GM12878 (cell line): ENCODE data around the gene SEMA4D. TPM values are rescaled to one million over a fixed set of nuclear protein-coding genes. Genes with fewer than 3 reads are reported as not detected.

Experiments
- ATAC-seq: fragments of 200-7000 bp; cut with Tn5 transposase; 3 replicates; pipeline ENCODE4 v1.9.1; 2020; ENCODE audit warnings: mild to moderate bottlenecking, moderate library complexity
- BruUV-seq: library from RNA; stranded (reverse); fragments of 400-500 nt; replicated peaks from 2 replicates; lab custom pipeline; 2021; lab: Mats Ljungman, UMichigan
- CTCF ChIA-PET: fragments of 300-600 bp; sonication (Branson Sonifier 250); formaldehyde crosslinking; extraction: SDS; loops from one replicate; lab custom pipeline; 2021; ENCODE audit warnings: inconsistent platforms; lab: Yijun Ruan, JAX
- POLR2A ChIA-PET: fragments of 350-600 bp; formaldehyde crosslinking; extraction: SDS; loops from one replicate; lab custom pipeline; 2021; ENCODE audit warnings: inconsistent platforms; lab: Charles Lee
- RAD21 ChIA-PET: fragments of 300-600 bp; sonication (Branson Sonifier 250); formaldehyde crosslinking; loops from one replicate; lab custom pipeline; 2023; ENCODE audit warnings: antibody characterized with exemption; ENCODE audit not compliant: unreplicated experiment; lab: Charles Lee
- SMC1A ChIA-PET: fragments of 300-600 bp; sonication (Branson Sonifier 250); formaldehyde crosslinking; loops from one replicate; lab custom pipeline; 2023; ENCODE audit not compliant: unreplicated experiment, uncharacterized antibody; lab: Charles Lee
- DNase-seq: peaks from one replicate; pipeline ENCODE4 v3.0.0-alpha.2; 2011; ENCODE audit warnings: low read depth, low spot score
- FAIRE-seq: peaks from 3 replicates; lab custom pipeline; 2011; peaks lifted over from hg19 to GRCh38; lab: Jason Lieb, UNC
- H2AFZ ChIP-seq: 2 replicates; pipeline ENCODE4 v1.6.0; 2011; ENCODE audit warnings: low read depth, low read length, control low read depth; ENCODE audit not compliant: control insufficient read depth
- H3K27ac ChIP-seq: 2 replicates; pipeline ENCODE4 v1.5.1; 2011; ENCODE audit warnings: control low read depth; ENCODE audit not compliant: control insufficient read depth, insufficient read depth
- H3K27me3 ChIP-seq, 2 experiments: replicated peaks in 1 of 2; 2 replicates each; pipeline versions ENCODE4 v1.6.0 to v1.6.1; 2011; ENCODE audit warnings: low read length in 1 of 2; ENCODE audit not compliant: control insufficient read depth in 2 of 2, insufficient read depth in 2 of 2
- H3K36me3 ChIP-seq, 2 experiments: 2 replicates each; pipeline ENCODE4 v1.5.1; 2011; ENCODE audit warnings: low read length in 1 of 2; ENCODE audit not compliant: control insufficient read depth in 2 of 2, insufficient read depth in 2 of 2
- H3K4me1 ChIP-seq: 2 replicates; pipeline ENCODE4 v1.6.1; 2011; ENCODE audit warnings: mild to moderate bottlenecking, low read length, moderate library complexity, mixed read lengths; ENCODE audit not compliant: control insufficient read depth, insufficient read depth
- H3K4me2 ChIP-seq: 2 replicates; pipeline ENCODE4 v1.6.0; 2011; ENCODE audit warnings: control low read depth; ENCODE audit not compliant: control insufficient read depth, insufficient read depth
- H3K4me3 ChIP-seq: fragments of 200-600 bp; sonication (generic); 2 replicates; pipeline ENCODE4 v1.5.1; 2016
- H3K79me2 ChIP-seq: 2 replicates; pipeline ENCODE4 v1.6.0; 2011; ENCODE audit warnings: low read length; ENCODE audit not compliant: control insufficient read depth, insufficient read depth
- H3K9ac ChIP-seq: 2 replicates; pipeline ENCODE4 v1.8.0; 2011; ENCODE audit warnings: low read length, control low read depth, mixed read lengths; ENCODE audit not compliant: control insufficient read depth, insufficient read depth
- H3K9me3 ChIP-seq: replicated peaks from 3 replicates; pipeline ENCODE4 v1.5.1; 2011; ENCODE audit warnings: mild to moderate bottlenecking, low read length; ENCODE audit not compliant: control insufficient read depth, insufficient read depth
- H4K20me1 ChIP-seq: 2 replicates; pipeline ENCODE4 v1.6.0; 2011; ENCODE audit not compliant: control insufficient read depth, insufficient read depth
- BRCA1 ChIP-seq: IDR thresholded peaks from 2 replicates; pipeline ENCODE4 v1.6.1; 2011; ENCODE audit warnings: low read depth, low read length, improper control_type of control experiment
- CHD1 ChIP-seq: IDR thresholded peaks from 2 replicates; pipeline ENCODE4 v1.6.1; 2012; ENCODE audit warnings: low read depth, low read length, improper control_type of control experiment
- E4F1 ChIP-seq: fragments of 450-650 bp; IDR thresholded peaks from 2 replicates; pipeline ENCODE4 v1.6.1; 2018; ENCODE audit warnings: borderline replicate concordance, mild to moderate bottlenecking; ENCODE audit not compliant: partially characterized antibody
- HCFC1 ChIP-seq: fragments of 150-350 bp; IDR thresholded peaks from 2 replicates; pipeline ENCODE4 v1.6.1; 2014; ENCODE audit warnings: low read length
- MLLT1 ChIP-seq: fragments of 450-650 bp; IDR thresholded peaks from 2 replicates; pipeline ENCODE4 v1.6.1; 2016; ENCODE audit warnings: mild to moderate bottlenecking
- NFIC ChIP-seq: IDR thresholded peaks from 2 replicates; pipeline ENCODE4 v1.6.1; 2012; ENCODE audit warnings: low read depth, mild to moderate bottlenecking, inconsistent platforms, low read length, moderate library complexity
- POU2F2 ChIP-seq: IDR thresholded peaks from 3 replicates; pipeline ENCODE4 v1.6.1; 2011; ENCODE audit warnings: low read depth, mild to moderate bottlenecking, low read length, borderline replicate concordance
- RAD21 ChIP-seq: IDR thresholded peaks from 2 replicates; pipeline ENCODE4 v1.6.1; 2011; ENCODE audit warnings: mild to moderate bottlenecking, low read depth, low read length, moderate library complexity; ENCODE audit not compliant: insufficient read depth
- RELB ChIP-seq: fragments of 450-650 bp; IDR thresholded peaks from 2 replicates; pipeline ENCODE4 v1.6.1; 2017; ENCODE audit warnings: low read depth, mild to moderate bottlenecking, moderate library complexity
- RUNX3 ChIP-seq: IDR thresholded peaks from 2 replicates; pipeline ENCODE4 v1.6.1; 2012; ENCODE audit warnings: low read length, inconsistent platforms
- USF1 ChIP-seq: IDR thresholded peaks from 2 replicates; pipeline ENCODE4 v1.6.1; 2011; ENCODE audit warnings: borderline replicate concordance, low read depth, mild to moderate bottlenecking, moderate library complexity, mixed read lengths, low read length; ENCODE audit not compliant: insufficient read depth; ENCODE audit errors: extremely low read length
- USF2 ChIP-seq: IDR thresholded peaks from 2 replicates; pipeline ENCODE4 v1.6.1; 2011; ENCODE audit warnings: low read depth, low read length, improper control_type of control experiment, borderline replicate concordance
- ZZZ3 ChIP-seq: IDR thresholded peaks from 2 replicates; pipeline ENCODE4 v1.6.1; 2011; ENCODE audit warnings: low read depth; ENCODE audit not compliant: control insufficient read depth, insufficient read length
- whole genome bisulfite sequencing: methylation state at CpG from one replicate; pipeline ENCODE4 v1.1.6; 2016; ENCODE audit warnings: low lambda C conversion rate; ENCODE audit not compliant: insufficient replicate concordance, insufficient coverage; ENCODE audit errors: missing lambda C conversion rate; 5-methylcytosine and 5-hydroxymethylcytosine counted together
- in situ Hi-C: fragments of 300-500 bp; cut with MboI; formaldehyde crosslinking; loops from 9 replicates; pipeline ENCODE4 v1.14.3; 2018; ENCODE audit warnings: mixed read lengths
- intact Hi-C: fragments of 100-400 bp; cut with micrococcal nuclease; formaldehyde crosslinking; loops from one replicate; pipeline ENCODE4 v1.14.2; 2022; ENCODE audit not compliant: unreplicated experiment
- polyA plus RNA-seq, 11 experiments: library from polyadenylated mRNA; depleted of rRNA in 4 of 11; unstranded in 6 of 11; stranded (reverse) in 5 of 11; fragments of >200 nt; fragmentation: Nextera tagmentation in 4 of 11; fragmentation: Illumina TruSeq in 1 of 11; extraction: Ambion mirVana in 4 of 11; extraction: Trizol in 1 of 11; gene quantifications; 1 replicate in 1 of 11; 2 replicates in 10 of 11; pipeline versions ENCODE4 v1.2.1 to v1.2.3, GENCODE V29; 2011 to 2016; ENCODE audit warnings: inconsistent platforms in 2 of 11, missing spikeins in 2 of 11, low read depth in 1 of 11
- total RNA-seq, 4 experiments: library from RNA; depleted of rRNA in 3 of 4; stranded (reverse); fragments of >200 nt in 3 of 4; fragmentation: Illumina TruSeq in 1 of 4; extraction: Trizol in 1 of 4; gene quantifications; 2 replicates each; pipeline versions ENCODE4 v1.2.1 to v1.2.3, GENCODE V29; 2013 to 2021

SEMA4D gene
- total and polyA plus RNA-seq, 10 of the 15 experiments (the other 5 are each of a cell fraction or from before 2014, with no cell fraction given): 15.1 to 136 (median 39.6) TPM

GRCh38 chr9:89470224-89470839, 27.6 kb downstream of the SEMA4D start:
- no peak for DNase-seq
- FAIRE-seq: no peak
- Histone ChIP-seq H3K27ac (peak overlapping the region; percentile 30; the same call in 1 of the 2 replicates), H2AFZ (no peak overlapping the region), H3K27me3 (no peaks in the 10 kb centered on the region), H3K4me1 (peaks cover 57% of the 10 kb centered on the region), H3K36me3 (peaks cover 8 to 19% of the 10 kb centered on the region in 2 experiments; a peak in 3 of 4 replicates), H3K9ac (no peak overlapping the region), H3K79me2 (peaks cover 75% of the 10 kb centered on the region), H4K20me1 (no peaks in the 10 kb centered on the region), H3K4me2 (peak overlapping the region; percentile 47; the same call in 1 of the 2 replicates), H3K9me3 (no peaks in the 10 kb centered on the region), H3K4me3 (0 out of 2 replicates have a peak overlapping the region, but pooled peaks have one; percentile 0)
- ChIA-PET POLR2A (interaction anchor here (0.7 to 3.9 kb wide), 4 partner anchors 8 to 48 kb away, joined by 3 to 16 read pairs (median 3); no protein-coding TSS in a partner anchor), CTCF (interaction anchor here (1.1 to 2.9 kb wide), 4 partner anchors 14 to 79 kb away, joined by 3 to 19 read pairs (median 6); no protein-coding TSS in a partner anchor), RAD21 (interaction anchor here (1.0 to 2.1 kb wide), 4 partner anchors 14 to 78 kb away, joined by 3 to 11 read pairs (median 4); no protein-coding TSS in a partner anchor), SMC1A (interaction anchor here (0.6 to 5.2 kb wide), 13 partner anchors 8 to 150 kb away, joined by 3 to 22 read pairs (median 4); no protein-coding TSS in a partner anchor)
- ATAC-seq: no peak
- in situ Hi-C loops (no loop called here), intact Hi-C loops (no loop called here)
- WGBS: 20% methylated on average over 6 of the region's 6 CpGs
- BruUV-seq: no TSS peak
- no peak for TF ChIP-seq RAD21
- TF ChIP-seq MLLT1: 0 out of 2 replicates have a peak, but pooled peaks have one; percentile 25
- TF ChIP-seq ZZZ3: no peak
- TF ChIP-seq BRCA1: no peak
- TF ChIP-seq USF1: no peak
- no peak for TF ChIP-seq USF2
- no peak for TF ChIP-seq RELB
- TF ChIP-seq RUNX3: 0 out of 2 replicates have a peak, but pooled peaks have one; percentile 35
- no peak for TF ChIP-seq POU2F2
- 0 out of 2 replicates have a peak, but pooled peaks have one; percentile 11 for TF ChIP-seq NFIC
- no peak for TF ChIP-seq HCFC1
- TF ChIP-seq E4F1: no peak
- TF ChIP-seq CHD1: no peak
